Liver (tissue), 9 donors: Measurements from ENCODE around the gene LAD1. TPM values are rescaled to one million over a fixed set of nuclear protein-coding genes. Genes with fewer than 3 reads are reported as not detected.

Experiments used
- DNase-seq: peaks from one replicate; pipeline ENCODE4 v3.0.0-alpha.2; 2017; ENCODE audit warnings: low spot score
- H3K27ac ChIP-seq, 2 donors: one replicate each; pipeline ENCODE4 v1.7.0; 2013; ENCODE audit warnings: inconsistent platforms in 2 of 2, low read length in 2 of 2, control low read depth in 1 of 2, low read depth in 1 of 2, mild to moderate bottlenecking in 1 of 2
- H3K27me3 ChIP-seq, 4 donors: one replicate each; pipeline versions ENCODE4 v1.6.1 to v1.7.0; 2013; ENCODE audit warnings: low read length in 3 of 4, inconsistent platforms in 1 of 4, mild to moderate bottlenecking in 1 of 4, moderate library complexity in 1 of 4; ENCODE audit not compliant: control insufficient read depth in 4 of 4, insufficient read depth in 4 of 4
- H3K36me3 ChIP-seq, 4 donors: one replicate each; pipeline versions ENCODE4 v1.6.1 to v1.7.0; 2013; ENCODE audit warnings: low read length in 3 of 4, mild to moderate bottlenecking in 3 of 4, low read depth in 1 of 4, moderate library complexity in 1 of 4; ENCODE audit not compliant: control insufficient read depth in 4 of 4, insufficient read depth in 3 of 4
- H3K4me1 ChIP-seq, 4 donors: one replicate each; pipeline versions ENCODE4 v1.6.1 to v1.7.0; 2013; ENCODE audit warnings: low read length in 3 of 4, mild to moderate bottlenecking in 3 of 4, moderate library complexity in 1 of 4; ENCODE audit not compliant: control insufficient read depth in 4 of 4, insufficient read depth in 4 of 4
- H3K4me3 ChIP-seq, 3 donors: one replicate each; pipeline versions ENCODE4 v1.6.1 to v1.7.0; 2013; ENCODE audit warnings: low read length in 3 of 3, control low read depth in 1 of 3, low read depth in 1 of 3, mild to moderate bottlenecking in 1 of 3
- H3K9ac ChIP-seq, 2 donors: one replicate each; pipeline ENCODE4 v1.7.0; 2013; ENCODE audit warnings: low read length in 2 of 2, mild to moderate bottlenecking in 2 of 2, moderate library complexity in 2 of 2, control low read depth in 1 of 2, low read depth in 1 of 2
- H3K9me3 ChIP-seq, 4 donors: one replicate each; pipeline versions ENCODE4 v1.6.1 to v1.7.0; 2013; ENCODE audit warnings: low read length in 3 of 4; ENCODE audit not compliant: control insufficient read depth in 4 of 4
- EGR1 ChIP-seq, 2 donors: IDR thresholded peaks; 2 replicates each; pipeline ENCODE4 v1.6.1; 2016 to 2018; ENCODE audit warnings: antibody characterized with exemption in 2 of 2, low read depth in 2 of 2
- FOXA1 ChIP-seq: IDR thresholded peaks from 2 replicates; pipeline ENCODE4 v1.6.1; 2016; ENCODE audit warnings: antibody characterized with exemption
- FOXA2 ChIP-seq: IDR thresholded peaks from 2 replicates; pipeline ENCODE4 v1.6.1; 2016; ENCODE audit warnings: antibody characterized with exemption
- GABPA ChIP-seq, 2 donors: IDR thresholded peaks in 1 of 2; conservative IDR thresholded peaks in 1 of 2; 2 replicates each; pipeline ENCODE4 v1.6.1; 2016; ENCODE audit warnings: antibody characterized with exemption in 2 of 2, mild to moderate bottlenecking in 1 of 2, moderate library complexity in 1 of 2
- HNF4A ChIP-seq, 2 donors: conservative IDR thresholded peaks; 2 replicates each; pipeline ENCODE4 v1.6.1; 2016; ENCODE audit warnings: antibody characterized with exemption in 2 of 2, mild to moderate bottlenecking in 2 of 2
- HNF4G ChIP-seq: IDR thresholded peaks from 2 replicates; pipeline ENCODE4 v1.6.1; 2016; ENCODE audit warnings: antibody characterized with exemption
- JUND ChIP-seq, 2 donors: IDR thresholded peaks; 2 replicates each; pipeline ENCODE4 v1.6.1; 2016; ENCODE audit warnings: antibody characterized with exemption in 2 of 2
- NR2F2 ChIP-seq: IDR thresholded peaks from 2 replicates; pipeline ENCODE4 v1.6.1; 2016; ENCODE audit warnings: antibody characterized with exemption
- RAD21 ChIP-seq, 2 donors: IDR thresholded peaks; 2 replicates each; pipeline ENCODE4 v1.6.1; 2016; ENCODE audit warnings: antibody characterized with exemption in 2 of 2, mild to moderate bottlenecking in 2 of 2
- RXRA ChIP-seq, 2 donors: IDR thresholded peaks; 2 replicates each; pipeline ENCODE4 v1.6.1; 2017 to 2018; ENCODE audit warnings: antibody characterized with exemption in 2 of 2, mild to moderate bottlenecking in 1 of 2
- SP1 ChIP-seq: IDR thresholded peaks from 2 replicates; pipeline ENCODE4 v1.6.1; 2018; ENCODE audit warnings: antibody characterized with exemption, mild to moderate bottlenecking
- TAF1 ChIP-seq: conservative IDR thresholded peaks from 2 replicates; pipeline ENCODE4 v1.6.1; 2016; ENCODE audit warnings: antibody characterized with exemption, mild to moderate bottlenecking
- YY1 ChIP-seq: IDR thresholded peaks from 2 replicates; pipeline ENCODE4 v1.6.1; 2016; ENCODE audit warnings: antibody characterized with exemption, mild to moderate bottlenecking
- WGBS: extraction: QIAGEN DNeasy Blood & Tissue Kit; methylation state at CpG from one replicate; pipeline ENCODE4 v1.1.7; 2013; 5-methylcytosine and 5-hydroxymethylcytosine counted together
- polyA plus RNA-seq, 2 donors: library from polyadenylated mRNA; stranded (reverse) in 1 of 2; unstranded in 1 of 2; fragments of 200-250 nt in 1 of 2; fragments of >200 nt in 1 of 2; fragmentation: Nextera tagmentation in 1 of 2; extraction: Ambion mirVana in 1 of 2; gene quantifications; one replicate each; pipeline versions ENCODE4 v1.2.1 to v1.2.3, GENCODE V29; 2013 to 2015
- total RNA-seq, 2 donors: library from RNA; depleted of rRNA; stranded (reverse); fragments of >200 nt; gene quantifications; one replicate each; pipeline ENCODE4 v1.2.3, GENCODE V29; 2014
- TF ChIP-seq, protein P1 (sequence below): IDR thresholded peaks from 2 replicates; pipeline ENCODE4 v1.6.1; 2016; ENCODE audit warnings: antibody characterized with exemption
- TF ChIP-seq, protein P2 (sequence below): IDR thresholded peaks from 2 replicates; pipeline ENCODE4 v1.6.1; 2016; ENCODE audit warnings: antibody characterized with exemption, mild to moderate bottlenecking
- TF ChIP-seq, protein P3 (sequence below): IDR thresholded peaks from 2 replicates; pipeline ENCODE4 v1.6.1; 2016; ENCODE audit warnings: antibody characterized with exemption
- TF ChIP-seq, protein P4 (sequence below): IDR thresholded peaks from 2 replicates; pipeline ENCODE4 v1.6.1; 2016; ENCODE audit warnings: antibody characterized with exemption
- TF ChIP-seq, protein P5 (sequence below): fragments of 150-350 bp; IDR thresholded peaks from 2 replicates; pipeline ENCODE4 v1.5.1; 2017; ENCODE audit warnings: improper control_type of control experiment, low read depth, low read length; ENCODE audit not compliant: missing input control
- donor health status: healthy.
- donor health status: healthy.
- donor health status: healthy.
- donor health status: healthy.
- donor health status: healthy.

LAD1 gene
- total and polyA plus RNA-seq, 4 donors, result 3.4 to 13.7 (median 8.5) TPM

DNA sequence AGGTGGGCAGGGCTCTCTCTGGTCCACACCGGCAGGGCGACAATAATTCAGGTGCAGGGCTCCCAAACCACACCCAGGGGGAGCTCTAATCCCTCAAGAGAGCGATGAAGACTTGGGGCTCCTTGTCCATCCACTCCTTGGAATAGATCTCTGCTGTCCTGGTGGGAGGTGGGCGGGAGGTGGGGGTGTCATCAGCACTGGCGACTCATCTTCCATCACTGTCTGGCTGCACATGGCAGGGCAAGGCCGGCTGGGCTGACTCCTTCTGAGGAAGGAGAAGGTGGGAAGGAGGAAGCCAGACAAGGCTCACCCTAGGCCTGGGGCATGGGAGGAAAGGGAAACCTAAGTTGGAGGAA lies 50.9 kb downstream of the LAD1 start (continued):
- no peak for TF ChIP-seq YY1
- TF ChIP-seq, protein P1, sequence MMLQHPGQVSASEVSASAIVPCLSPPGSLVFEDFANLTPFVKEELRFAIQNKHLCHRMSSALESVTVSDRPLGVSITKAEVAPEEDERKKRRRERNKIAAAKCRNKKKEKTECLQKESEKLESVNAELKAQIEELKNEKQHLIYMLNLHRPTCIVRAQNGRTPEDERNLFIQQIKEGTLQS, result no peak
- no peak for TF ChIP-seq EGR1 (IDR thresholded peaks at IDR 0.05; ENCODE audit: low read depth in 2 of 2)
- TF ChIP-seq HNF4G, result no peak
- no peak for TF ChIP-seq JUND (IDR thresholded peaks at IDR 0.05)
- TF ChIP-seq TAF1, result no peak
- no peak for TF ChIP-seq HNF4A (conservative IDR thresholded peaks at IDR 0.05)
- no peak for TF ChIP-seq GABPA (IDR thresholded peaks at IDR 0.05 in 1 of 2, conservative IDR thresholded peaks at IDR 0.05 in 1 of 2)
- no peak for TF ChIP-seq FOXA1

DNA sequence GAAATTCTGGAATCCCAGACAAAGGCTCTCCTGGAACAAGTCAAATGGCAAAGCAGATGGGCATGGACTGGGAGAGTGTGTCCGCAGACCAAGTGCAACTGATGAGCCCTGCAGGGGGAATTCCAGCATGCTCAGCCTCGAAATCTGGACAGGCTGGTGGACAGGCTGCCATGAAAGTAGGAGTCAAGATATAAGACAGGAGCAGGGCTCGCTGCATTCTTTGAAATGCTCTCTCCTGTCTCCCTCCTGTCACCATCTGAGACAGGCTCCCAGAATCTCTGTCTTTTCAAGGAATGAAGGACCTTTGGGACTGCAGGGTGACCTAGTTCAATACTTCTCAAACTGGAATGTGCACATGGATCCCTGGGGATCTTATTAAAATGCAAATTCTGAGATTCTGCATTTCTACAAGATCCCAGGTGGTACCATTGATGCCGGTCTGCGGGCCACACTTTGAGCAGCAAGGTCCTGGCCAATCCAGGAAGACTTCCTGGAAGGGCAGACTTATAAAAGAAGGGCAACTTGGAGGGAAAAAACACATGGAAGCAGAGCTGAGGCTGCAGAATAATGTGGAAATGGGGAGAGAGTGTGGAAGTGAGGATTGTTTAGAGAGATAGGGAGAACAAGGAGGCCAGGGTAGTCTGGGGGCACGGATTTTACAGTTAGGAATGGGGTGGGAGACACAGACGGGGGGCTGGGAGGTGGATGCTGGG lies 51.5 kb downstream of the LAD1 start:
- TF ChIP-seq, protein P1, result no peak
- TF ChIP-seq FOXA2, result no peak
- TF ChIP-seq, protein P2, sequence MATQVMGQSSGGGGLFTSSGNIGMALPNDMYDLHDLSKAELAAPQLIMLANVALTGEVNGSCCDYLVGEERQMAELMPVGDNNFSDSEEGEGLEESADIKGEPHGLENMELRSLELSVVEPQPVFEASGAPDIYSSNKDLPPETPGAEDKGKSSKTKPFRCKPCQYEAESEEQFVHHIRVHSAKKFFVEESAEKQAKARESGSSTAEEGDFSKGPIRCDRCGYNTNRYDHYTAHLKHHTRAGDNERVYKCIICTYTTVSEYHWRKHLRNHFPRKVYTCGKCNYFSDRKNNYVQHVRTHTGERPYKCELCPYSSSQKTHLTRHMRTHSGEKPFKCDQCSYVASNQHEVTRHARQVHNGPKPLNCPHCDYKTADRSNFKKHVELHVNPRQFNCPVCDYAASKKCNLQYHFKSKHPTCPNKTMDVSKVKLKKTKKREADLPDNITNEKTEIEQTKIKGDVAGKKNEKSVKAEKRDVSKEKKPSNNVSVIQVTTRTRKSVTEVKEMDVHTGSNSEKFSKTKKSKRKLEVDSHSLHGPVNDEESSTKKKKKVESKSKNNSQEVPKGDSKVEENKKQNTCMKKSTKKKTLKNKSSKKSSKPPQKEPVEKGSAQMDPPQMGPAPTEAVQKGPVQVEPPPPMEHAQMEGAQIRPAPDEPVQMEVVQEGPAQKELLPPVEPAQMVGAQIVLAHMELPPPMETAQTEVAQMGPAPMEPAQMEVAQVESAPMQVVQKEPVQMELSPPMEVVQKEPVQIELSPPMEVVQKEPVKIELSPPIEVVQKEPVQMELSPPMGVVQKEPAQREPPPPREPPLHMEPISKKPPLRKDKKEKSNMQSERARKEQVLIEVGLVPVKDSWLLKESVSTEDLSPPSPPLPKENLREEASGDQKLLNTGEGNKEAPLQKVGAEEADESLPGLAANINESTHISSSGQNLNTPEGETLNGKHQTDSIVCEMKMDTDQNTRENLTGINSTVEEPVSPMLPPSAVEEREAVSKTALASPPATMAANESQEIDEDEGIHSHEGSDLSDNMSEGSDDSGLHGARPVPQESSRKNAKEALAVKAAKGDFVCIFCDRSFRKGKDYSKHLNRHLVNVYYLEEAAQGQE, result no peak
- no peak for TF ChIP-seq TAF1
- no peak for TF ChIP-seq NR2F2
- no peak for TF ChIP-seq SP1
- TF ChIP-seq RXRA (IDR thresholded peaks at IDR 0.05), result no peak
- no peak for TF ChIP-seq GABPA (IDR thresholded peaks at IDR 0.05 in 1 of 2, conservative IDR thresholded peaks at IDR 0.05 in 1 of 2)
- no peak for TF ChIP-seq FOXA1
- TF ChIP-seq, protein P3, sequence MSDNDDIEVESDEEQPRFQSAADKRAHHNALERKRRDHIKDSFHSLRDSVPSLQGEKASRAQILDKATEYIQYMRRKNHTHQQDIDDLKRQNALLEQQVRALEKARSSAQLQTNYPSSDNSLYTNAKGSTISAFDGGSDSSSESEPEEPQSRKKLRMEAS, result no peak
- TF ChIP-seq, protein P4, sequence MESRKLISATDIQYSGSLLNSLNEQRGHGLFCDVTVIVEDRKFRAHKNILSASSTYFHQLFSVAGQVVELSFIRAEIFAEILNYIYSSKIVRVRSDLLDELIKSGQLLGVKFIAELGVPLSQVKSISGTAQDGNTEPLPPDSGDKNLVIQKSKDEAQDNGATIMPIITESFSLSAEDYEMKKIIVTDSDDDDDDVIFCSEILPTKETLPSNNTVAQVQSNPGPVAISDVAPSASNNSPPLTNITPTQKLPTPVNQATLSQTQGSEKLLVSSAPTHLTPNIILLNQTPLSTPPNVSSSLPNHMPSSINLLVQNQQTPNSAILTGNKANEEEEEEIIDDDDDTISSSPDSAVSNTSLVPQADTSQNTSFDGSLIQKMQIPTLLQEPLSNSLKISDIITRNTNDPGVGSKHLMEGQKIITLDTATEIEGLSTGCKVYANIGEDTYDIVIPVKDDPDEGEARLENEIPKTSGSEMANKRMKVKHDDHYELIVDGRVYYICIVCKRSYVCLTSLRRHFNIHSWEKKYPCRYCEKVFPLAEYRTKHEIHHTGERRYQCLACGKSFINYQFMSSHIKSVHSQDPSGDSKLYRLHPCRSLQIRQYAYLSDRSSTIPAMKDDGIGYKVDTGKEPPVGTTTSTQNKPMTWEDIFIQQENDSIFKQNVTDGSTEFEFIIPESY, result no peak
- no peak for TF ChIP-seq HNF4G
- TF ChIP-seq HNF4A (conservative IDR thresholded peaks at IDR 0.05), result no peak
- TF ChIP-seq JUND (IDR thresholded peaks at IDR 0.05), result no peak
- TF ChIP-seq, protein P5, sequence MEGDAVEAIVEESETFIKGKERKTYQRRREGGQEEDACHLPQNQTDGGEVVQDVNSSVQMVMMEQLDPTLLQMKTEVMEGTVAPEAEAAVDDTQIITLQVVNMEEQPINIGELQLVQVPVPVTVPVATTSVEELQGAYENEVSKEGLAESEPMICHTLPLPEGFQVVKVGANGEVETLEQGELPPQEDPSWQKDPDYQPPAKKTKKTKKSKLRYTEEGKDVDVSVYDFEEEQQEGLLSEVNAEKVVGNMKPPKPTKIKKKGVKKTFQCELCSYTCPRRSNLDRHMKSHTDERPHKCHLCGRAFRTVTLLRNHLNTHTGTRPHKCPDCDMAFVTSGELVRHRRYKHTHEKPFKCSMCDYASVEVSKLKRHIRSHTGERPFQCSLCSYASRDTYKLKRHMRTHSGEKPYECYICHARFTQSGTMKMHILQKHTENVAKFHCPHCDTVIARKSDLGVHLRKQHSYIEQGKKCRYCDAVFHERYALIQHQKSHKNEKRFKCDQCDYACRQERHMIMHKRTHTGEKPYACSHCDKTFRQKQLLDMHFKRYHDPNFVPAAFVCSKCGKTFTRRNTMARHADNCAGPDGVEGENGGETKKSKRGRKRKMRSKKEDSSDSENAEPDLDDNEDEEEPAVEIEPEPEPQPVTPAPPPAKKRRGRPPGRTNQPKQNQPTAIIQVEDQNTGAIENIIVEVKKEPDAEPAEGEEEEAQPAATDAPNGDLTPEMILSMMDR, result no peak
- no peak for TF ChIP-seq EGR1 (IDR thresholded peaks at IDR 0.05; ENCODE audit: low read depth in 2 of 2)
- no peak for TF ChIP-seq YY1
- no peak for TF ChIP-seq RAD21 (IDR thresholded peaks at IDR 0.05)
- Histone ChIP-seq H3K4me1 (no peaks in the 10 kb centered on the region), H3K36me3 (no peaks in the 10 kb centered on the region), H3K4me3 (no peak overlapping the region), H3K27me3 (no peaks in the 10 kb centered on the region), H3K9me3 (no peaks in the 10 kb centered on the region), H3K27ac (no peak overlapping the region), H3K9ac (no peak overlapping the region)
- 27% methylated on average over 7 of the region's 7 CpGs for WGBS
- no peak for DNase-seq
